Ovary (tissue), 9 donors: ENCODE data around the gene BCAR3. TPM values are rescaled to one million over a fixed set of nuclear protein-coding genes. Genes with fewer than 3 reads are reported as not detected.
A peak's percentile ranks its signal among the peaks of the same experiment; 100 is the strongest.
"Not testable (repeated sequence)": the region's sequence is repeated elsewhere in the genome, so short reads cannot be mapped to it uniquely, and the experiment has no call there.

ENCODE experiments used
- DNase-seq, 5 donors: peaks; one replicate each; pipeline ENCODE4 v3.0.0-alpha.2; 2019 to 2020
- H3K27ac ChIP-seq, 2 donors: fragments of 200-600 bp; one replicate each; pipeline versions ENCODE4 v1.5.1 to v1.8.0; 2019 to 2022
- H3K27me3 ChIP-seq: fragments of 200-600 bp; one replicate; pipeline ENCODE4 v1.8.0; 2022
- H3K36me3 ChIP-seq: fragments of 200-600 bp; sonication (generic); one replicate; pipeline ENCODE4 v1.5.1; 2019
- H3K4me1 ChIP-seq: one replicate; pipeline ENCODE4 v1.8.1; 2013; ENCODE audit warnings: mild to moderate bottlenecking, moderate library complexity; ENCODE audit not compliant: insufficient read depth
- H3K4me3 ChIP-seq: fragments of 200-600 bp; sonication (generic); one replicate; pipeline ENCODE4 v1.5.1; 2017
- H3K9me3 ChIP-seq, 2 donors: fragments of 200-600 bp in 1 of 2; sonication (generic) in 1 of 2; one replicate each; pipeline versions ENCODE4 v1.5.1 to v1.8.1; 2013 to 2019; ENCODE audit warnings: mild to moderate bottlenecking in 1 of 2, moderate library complexity in 1 of 2
- CTCF ChIP-seq, 3 donors: fragments of 450-650 bp in 2 of 3; fragments of 200-600 bp in 1 of 3; IDR thresholded peaks; one replicate each; pipeline versions ENCODE4 v1.5.1 to v1.8.0; 2016 to 2022; ENCODE audit warnings: antibody characterized with exemption in 3 of 3, mild to moderate bottlenecking in 1 of 3
- EP300 ChIP-seq: sonication (generic); formaldehyde crosslinking; IDR thresholded peaks from one replicate; pipeline ENCODE4 v1.6.1; 2017; ENCODE audit warnings: antibody characterized with exemption
- POLR2A ChIP-seq: fragments of 450-650 bp; IDR thresholded peaks from one replicate; pipeline ENCODE4 v1.6.1; 2017; ENCODE audit warnings: antibody characterized with exemption, mild to moderate bottlenecking, moderate library complexity
- WGBS, 3 donors: extraction: QIAGEN DNeasy Blood & Tissue Kit in 1 of 3; methylation state at CpG; one replicate each; pipeline versions ENCODE4 v1.1.5 to v1.1.7; 2013 to 2017; 5-methylcytosine and 5-hydroxymethylcytosine counted together
- intact Hi-C, 4 donors: fragments of 100-400 bp; cut with DNase I; formaldehyde crosslinking; loops; one replicate each; pipeline versions ENCODE4 v1.11.0 to v1.15.1; 2022 to 2023
- polyA plus RNA-seq, 2 donors: library from polyadenylated mRNA; stranded (reverse); fragments of 200-250 nt in 1 of 2; fragments of 350-450 nt in 1 of 2; fragmentation: Illumina TruSeq in 1 of 2; extraction: RNeasy Lipid Tissue Mini Kit (QIAGEN cat#74804) in 1 of 2; gene quantifications; one replicate each; pipeline ENCODE4 v1.2.3, GENCODE V29; 2013 to 2014
- total RNA-seq, 7 donors: library from RNA; depleted of rRNA in 2 of 7; stranded (reverse); fragments of >200 nt in 2 of 7; fragmentation: NEBNext Ultra II Directional in 3 of 7; extraction: Animal tissue kit (Norgen Biotek cat#: 25700) in 3 of 7; gene quantifications; one replicate each; pipeline versions ENCODE4 v1.1.0 to v1.2.4, GENCODE V29; 2016 to 2023
- donor health status: DM: no; HTN: no; CAD: no; lungs with moderate emphysema.
- donor health status: DM: no; HTN: no; CAD: no.
- donor health status: Bipolar disorder and iron deficiency.
- donor health status: DM: yes; HTN: yes; CAD: no.
- donor health status: DM: no; HTN: no; CAD: no.
- donor health status: DM: yes; HTN: yes; CAD: no.

The BCAR3 gene
- total and polyA plus RNA-seq, 9 donors, result 13.8 to 30.8 (median 17.5) TPM

- Histone ChIP-seq H3K27ac (peak overlapping the region in 1 of 2 donors; percentile 0), H3K4me3 (no peak overlapping the region), H3K36me3 (no peaks in the 10 kb centered on the region), H3K9me3 (no peaks in the 10 kb centered on the region), H3K4me1 (peaks cover 13% of the 10 kb centered on the region), H3K27me3 (no peaks in the 10 kb centered on the region)
- WGBS, 3 donors, result 95 to 99% (median 98%) methylated on average over 6 of the region's 6 CpGs
- DNase-seq, result no peak
- intact Hi-C loops, result no loop called here
- no peak for TF ChIP-seq EP300
- TF ChIP-seq POLR2A, result no peak
- no peak for TF ChIP-seq CTCF (IDR thresholded peaks at IDR 0.05)
Observed at GRCh38 chr1:93653656-93654055, 28.0 kb downstream of the BCAR3 start.

GRCh38 chr1:93652323-93652949, 29.2 kb downstream of the BCAR3 start:
- intact Hi-C loops, result no loop called here
- H3K9me3 ChIP-seq, result no peaks in the 10 kb centered on the region
- H3K4me3 ChIP-seq, result no peak overlapping the region
- no peaks in the 10 kb centered on the region for H3K36me3 ChIP-seq
- H3K4me1 ChIP-seq, result peaks cover 13% of the 10 kb centered on the region
- no peaks in the 10 kb centered on the region for H3K27me3 ChIP-seq
- 20 to 38% (median 36%) methylated on average over 7 of the region's 7 CpGs for WGBS, 3 donors
- TF ChIP-seq POLR2A (no peak), CTCF (IDR thresholded peaks at IDR 0.05) (no peak), EP300 (no peak)
- peak overlapping the region in 1 of 2 donors; percentile 3 for H3K27ac ChIP-seq
- peak in 1 of 5 donors; percentile 13 for DNase-seq

GRCh38 chr1:93651695-93652094, 29.9 kb downstream of the BCAR3 start:
- intact Hi-C loops, result no loop called here
- TF ChIP-seq EP300 (no peak), POLR2A (no peak), CTCF (IDR thresholded peaks at IDR 0.05) (no peak)
- 69 to 80% (median 74%) methylated on average over 8 of the region's 8 CpGs for WGBS, 3 donors
- no peaks in the 10 kb centered on the region for H3K27me3 ChIP-seq
- peak in 1 of 5 donors; percentile 13 for DNase-seq
- H3K36me3 ChIP-seq, result no peaks in the 10 kb centered on the region
- H3K9me3 ChIP-seq, result no peaks in the 10 kb centered on the region
- peaks cover 13% of the 10 kb centered on the region for H3K4me1 ChIP-seq
- H3K4me3 ChIP-seq, result no peak overlapping the region
- H3K27ac ChIP-seq, result peak overlapping the region in 1 of 2 donors; percentile 3

- WGBS, 3 donors, result 96 to 98% (median 97%) methylated on average over 5 of the region's 5 CpGs
- H3K9me3 ChIP-seq, H3K36me3 ChIP-seq, H3K27ac ChIP-seq, H3K4me3 ChIP-seq, intact Hi-C loops, H3K27me3 ChIP-seq: not testable (repeated sequence)
- peaks cover 13% of the 10 kb centered on the region for H3K4me1 ChIP-seq
- DNase-seq, result peak in 1 of 5 donors; percentile 4
Observed at GRCh38 chr1:93650159-93650558, 31.5 kb downstream of the BCAR3 start.

GRCh38 chr1:93649231-93649630, 32.4 kb downstream of the BCAR3 start:
- TF ChIP-seq CTCF (IDR thresholded peaks at IDR 0.05), result no peak
- TF ChIP-seq POLR2A, result no peak
- no peak for TF ChIP-seq EP300
- DNase-seq, result no peak
- intact Hi-C loops, result no loop called here
- Histone ChIP-seq H3K27me3 (no peaks in the 10 kb centered on the region), H3K36me3 (no peaks in the 10 kb centered on the region), H3K4me1 (peaks cover 13% of the 10 kb centered on the region), H3K27ac (no peak overlapping the region), H3K4me3 (no peak overlapping the region), H3K9me3 (no peaks in the 10 kb centered on the region)
